Measurements from ENCODE around the gene SF3B4. TPM values are rescaled to one million over a fixed set of nuclear protein-coding genes. Genes with fewer than 3 reads are reported as not detected.
"Not testable (repeated sequence)": the region's sequence is repeated elsewhere in the genome, so short reads cannot be mapped to it uniquely, and the experiment has no call there.

Gene SF3B4
- total and polyA plus RNA-seq, 2 experiments from 2014 or later: 18.1 to 75.8 TPM

- no peak for DNase-seq (ENCODE audit: low read depth in 1 of 2, low spot score in 1 of 2)
- H3K9me3 ChIP-seq (ENCODE audit: low read depth): no peaks in the 10 kb centered on the region
- no peaks in the 10 kb centered on the region for H3K27me3 ChIP-seq
- peaks cover 51% of the 10 kb centered on the region for H3K36me3 ChIP-seq
- no peak for TF ChIP-seq CTCF (IDR thresholded peaks at IDR 0.05; ENCODE audit: low read depth, low read length)
- peak overlapping the region; percentile 68 for H3K27ac ChIP-seq
- H3K4me1 ChIP-seq (ENCODE audit: low read depth): no peaks in the 10 kb centered on the region
- H3K4me3 ChIP-seq: no peak overlapping the region
Measured at GRCh38 chr1:149966405-149966804, 38.8 kb upstream of the SF3B4 start.

DNA sequence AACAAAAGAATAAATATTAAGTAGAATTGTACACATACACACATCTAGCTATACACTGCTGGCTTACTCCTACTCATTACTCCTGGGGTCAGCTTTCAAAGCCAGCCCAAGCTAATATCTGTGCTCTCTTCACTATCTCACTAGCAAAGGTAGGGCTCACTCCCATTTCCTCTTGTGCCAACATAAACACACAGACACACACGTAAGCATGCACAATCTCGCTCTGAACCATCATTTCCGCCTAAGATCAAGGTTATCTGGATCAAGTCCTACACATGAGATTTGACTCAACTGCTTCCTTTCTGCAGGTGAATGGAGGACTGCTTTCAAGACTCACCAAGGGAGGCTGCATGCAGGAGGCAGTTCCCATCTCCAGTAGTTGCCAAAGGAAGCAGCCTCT lies 37.8 kb upstream of the SF3B4 start:
- no peaks in the 10 kb centered on the region for H3K9me3 ChIP-seq (ENCODE audit: low read depth)
- no peak overlapping the region for H3K4me3 ChIP-seq
- no peak for TF ChIP-seq CTCF (IDR thresholded peaks at IDR 0.05; ENCODE audit: low read depth, low read length)
- no peak overlapping the region for H3K27ac ChIP-seq
- no peaks in the 10 kb centered on the region for H3K27me3 ChIP-seq
- no peak for DNase-seq (ENCODE audit: low read depth in 1 of 2, low spot score in 1 of 2)
- H3K4me1 ChIP-seq (ENCODE audit: low read depth): no peaks in the 10 kb centered on the region
- H3K36me3 ChIP-seq: peaks cover 43% of the 10 kb centered on the region

DNA sequence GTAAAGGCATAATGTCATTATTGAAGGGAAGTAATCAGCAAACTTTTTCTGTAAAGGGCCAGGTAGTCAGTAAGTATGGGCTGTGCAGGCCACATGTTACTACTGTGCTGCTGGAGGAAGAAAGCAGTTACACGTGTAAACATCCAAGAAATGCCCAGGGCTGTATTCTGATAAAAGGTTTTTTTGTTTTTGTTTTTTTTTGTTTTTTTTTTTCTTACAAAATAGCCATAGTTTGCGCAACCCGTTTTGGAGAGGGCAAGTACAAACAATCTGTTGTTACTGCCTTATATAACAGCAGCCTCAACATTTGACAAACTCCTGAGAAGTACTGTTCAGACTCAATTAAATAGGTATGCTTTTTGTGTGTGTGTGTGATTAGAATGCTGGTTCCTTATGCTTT lies 35.8 kb upstream of the SF3B4 start:
- no peaks in the 10 kb centered on the region for H3K4me1 ChIP-seq (ENCODE audit: low read depth)
- no peak for TF ChIP-seq CTCF (IDR thresholded peaks at IDR 0.05; ENCODE audit: low read depth, low read length)
- H3K4me3 ChIP-seq: no peak overlapping the region
- no peak for DNase-seq (ENCODE audit: low read depth in 1 of 2, low spot score in 1 of 2)
- no peaks in the 10 kb centered on the region for H3K27me3 ChIP-seq
- H3K36me3 ChIP-seq: peaks cover 45% of the 10 kb centered on the region
- peak overlapping the region; percentile 62 for H3K27ac ChIP-seq
- H3K9me3 ChIP-seq (ENCODE audit: low read depth): no peaks in the 10 kb centered on the region

GRCh38 chr1:149962736-149963135 lies 35.1 kb upstream of the SF3B4 start:
- H3K27me3 ChIP-seq: no peaks in the 10 kb centered on the region
- peak overlapping the region; percentile 62 for H3K27ac ChIP-seq
- H3K36me3 ChIP-seq: peaks cover 48% of the 10 kb centered on the region
- H3K4me1 ChIP-seq (ENCODE audit: low read depth): no peaks in the 10 kb centered on the region
- no peaks in the 10 kb centered on the region for H3K9me3 ChIP-seq (ENCODE audit: low read depth)
- no peak for TF ChIP-seq CTCF (IDR thresholded peaks at IDR 0.05; ENCODE audit: low read depth, low read length)
- DNase-seq (ENCODE audit: low read depth in 1 of 2, low spot score in 1 of 2): no peak
- no peak overlapping the region for H3K4me3 ChIP-seq

- no peaks in the 10 kb centered on the region for H3K4me1 ChIP-seq (ENCODE audit: low read depth)
- H3K4me3 ChIP-seq: no peak overlapping the region
- peak; percentile 76 to 88 for DNase-seq (ENCODE audit: low read depth in 1 of 2, low spot score in 1 of 2)
- peak overlapping the region; percentile 62 for H3K27ac ChIP-seq
- peaks cover 52% of the 10 kb centered on the region for H3K36me3 ChIP-seq
- H3K9me3 ChIP-seq (ENCODE audit: low read depth): no peaks in the 10 kb centered on the region
- H3K27me3 ChIP-seq: no peaks in the 10 kb centered on the region
- TF ChIP-seq CTCF (IDR thresholded peaks at IDR 0.05; ENCODE audit: low read depth, low read length): peak; percentile 53
Measured at GRCh38 chr1:149962039-149962647, 34.5 kb upstream of the SF3B4 start.

GRCh38 chr1:149957548-149957947 lies 29.9 kb upstream of the SF3B4 start:
- H3K36me3 ChIP-seq: peaks cover 21% of the 10 kb centered on the region
- not testable (repeated sequence) for DNase-seq (ENCODE audit: low read depth in 1 of 2, low spot score in 1 of 2); H3K27me3 ChIP-seq; H3K27ac ChIP-seq; H3K9me3 ChIP-seq (ENCODE audit: low read depth); H3K4me1 ChIP-seq (ENCODE audit: low read depth); H3K4me3 ChIP-seq
